OCI-LY7 (cell line): ENCODE measurements around the gene MSANTD7. TPM values are rescaled to one million over a fixed set of nuclear protein-coding genes. Genes with fewer than 3 reads are reported as not detected.

Source experiments
- BruUV-seq: library from RNA; stranded (reverse); fragments of 400-500 nt; replicated peaks from 2 replicates; lab custom pipeline; 2021; lab: Mats Ljungman, UMichigan
- CTCF ChIA-PET: fragments of 300-600 bp; sonication (Branson Sonifier 250); formaldehyde crosslinking; loops from one replicate; lab custom pipeline; 2022; ENCODE audit warnings: antibody characterized with exemption; ENCODE audit not compliant: unreplicated experiment; lab: Charles Lee
- POLR2A ChIA-PET: fragments of 300-600 bp; sonication (Branson Sonifier 250); formaldehyde crosslinking; loops from one replicate; lab custom pipeline; 2022; ENCODE audit warnings: antibody characterized with exemption; lab: Charles Lee
- DNase-seq: peaks from one replicate; pipeline ENCODE4 v3.0.0-alpha.2; 2015; ENCODE audit warnings: low spot score
- H2AFZ ChIP-seq: fragments of 200-600 bp; sonication (generic), shearing (Covaris generic); 2 replicates; pipeline ENCODE4 v1.6.1; 2014; ENCODE audit warnings: mild to moderate bottlenecking, antibody characterized with exemption, low read length, moderate library complexity
- H3K27ac ChIP-seq: fragments of 200-600 bp; sonication (generic); 2 replicates; pipeline ENCODE4 v1.5.1; 2014; ENCODE audit warnings: mixed run types, low read depth, mild to moderate bottlenecking, moderate library complexity, low read length, inconsistent platforms; ENCODE audit not compliant: poor library complexity, severe bottlenecking
- H3K36me3 ChIP-seq: fragments of 200-600 bp; sonication (generic); 2 replicates; pipeline ENCODE4 v1.6.1; 2014; ENCODE audit warnings: mild to moderate bottlenecking, antibody characterized with exemption, low read length, moderate library complexity, mixed read lengths; ENCODE audit not compliant: insufficient read depth
- H3K4me1 ChIP-seq: fragments of 200-600 bp; sonication (generic); 2 replicates; pipeline ENCODE4 v1.5.1; 2014; ENCODE audit warnings: mild to moderate bottlenecking, low read length; ENCODE audit not compliant: insufficient read depth, poor library complexity, severe bottlenecking
- H3K4me2 ChIP-seq: fragments of 200-600 bp; sonication (generic); 2 replicates; pipeline ENCODE4 v1.6.1; 2014; ENCODE audit warnings: mild to moderate bottlenecking, low read length
- H3K4me3 ChIP-seq: fragments of 200-600 bp; sonication (generic); 2 replicates; pipeline ENCODE4 v1.5.1; 2014; ENCODE audit warnings: mild to moderate bottlenecking, low read depth, low read length; ENCODE audit not compliant: poor library complexity, severe bottlenecking
- H3K79me2 ChIP-seq: fragments of 200-600 bp; sonication (generic); 2 replicates; pipeline ENCODE4 v1.6.1; 2016; ENCODE audit warnings: low read depth, mild to moderate bottlenecking, low read length, moderate library complexity, mixed read lengths; ENCODE audit not compliant: insufficient read depth
- H3K9me2 ChIP-seq: fragments of 200-600 bp; sonication (generic); 2 replicates; pipeline ENCODE4 v1.6.1; 2016; ENCODE audit warnings: mild to moderate bottlenecking, low read length, mixed read lengths; ENCODE audit not compliant: insufficient read depth
- H3K9me3 ChIP-seq: fragments of 200-600 bp; sonication (generic); 2 replicates; pipeline ENCODE4 v1.6.1; 2014; ENCODE audit warnings: mild to moderate bottlenecking, mixed run types, low read length, mixed read lengths
- H4K20me1 ChIP-seq: fragments of 200-600 bp; sonication (generic); 2 replicates; pipeline ENCODE4 v1.6.1; 2014; ENCODE audit warnings: mild to moderate bottlenecking, antibody characterized with exemption, low read length, moderate library complexity, mixed read lengths; ENCODE audit not compliant: insufficient read depth
- CTCF ChIP-seq: fragments of 200-600 bp; sonication (generic); conservative IDR thresholded peaks from 2 replicates; pipeline ENCODE4 v1.5.1; 2014; ENCODE audit warnings: mild to moderate bottlenecking, antibody characterized with exemption, low read length, moderate library complexity, mixed read lengths
- EZH2phosphoT487 ChIP-seq: fragments of 200-600 bp; sonication (generic); IDR thresholded peaks from 2 replicates; pipeline ENCODE4 v1.6.1; 2018; ENCODE audit warnings: low read depth, borderline replicate concordance, mild to moderate bottlenecking, mixed run types, antibody characterized with exemption, low read length, moderate library complexity, mixed read lengths
- intact Hi-C: fragments of 100-400 bp; cut with micrococcal nuclease; formaldehyde crosslinking; loops from one replicate; pipeline ENCODE4 v1.10.0; 2022; ENCODE audit not compliant: unreplicated experiment
- total RNA-seq, 2 experiments: library from RNA; depleted of rRNA in 1 of 2; stranded (reverse); fragments of >200 nt in 1 of 2; shearing (Covaris generic) in 1 of 2; gene quantifications; 2 replicates each; pipeline ENCODE4 v1.2.3, GENCODE V29; 2014 to 2022

Gene MSANTD7
- total RNA-seq, 2 experiments from 2014 or later, result 26.5 to 29.5 TPM

DNA sequence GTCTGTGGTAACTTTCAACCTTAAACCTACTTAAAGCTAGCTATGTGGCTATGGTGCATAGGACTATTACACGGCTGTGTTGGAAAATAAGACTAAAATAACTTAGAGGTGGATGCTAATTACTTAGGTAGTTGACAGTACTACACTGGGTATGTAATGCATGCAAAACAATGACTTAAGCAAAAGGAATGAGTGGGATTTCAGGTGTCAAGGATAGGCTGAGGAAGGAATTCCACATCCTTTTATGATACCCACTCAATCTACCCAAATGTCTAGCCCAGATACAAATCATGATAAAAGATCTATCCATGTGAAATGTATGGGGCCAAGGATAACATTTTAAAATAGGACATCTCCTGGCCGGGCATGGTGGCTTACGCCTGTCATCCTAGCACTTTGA lies 14.1 kb upstream of the MSANTD7 start:
- intact Hi-C loops, result loop anchor here (1.0 to 2.0 kb wide), 4 partner anchors 165 to 325 kb away; no protein-coding TSS in a partner anchor
- H2AFZ ChIP-seq, result no peak overlapping the region
- no TSS peak for BruUV-seq
- H3K9me2 ChIP-seq, result no peaks in the 10 kb centered on the region
- H3K4me3 ChIP-seq, result no peak overlapping the region
- CTCF ChIA-PET, result interaction anchor here (0.8 to 1.0 kb wide), 2 partner anchors 33 to 286 kb away, joined by 3 read pairs; no protein-coding TSS in a partner anchor
- no peaks in the 10 kb centered on the region for H3K9me3 ChIP-seq
- H3K4me2 ChIP-seq, result no peak overlapping the region
- H3K27ac ChIP-seq, result no peak overlapping the region
- POLR2A ChIA-PET, result interaction anchor here (0.9 kb wide), 1 partner anchor 10 kb away, joined by 3 read pairs; no protein-coding TSS in a partner anchor
- no peaks in the 10 kb centered on the region for H3K79me2 ChIP-seq
- no peaks in the 10 kb centered on the region for H4K20me1 ChIP-seq
- peaks cover 28% of the 10 kb centered on the region for H3K4me1 ChIP-seq
- DNase-seq, result no peak
- TF ChIP-seq EZH2phosphoT487 (no peak), CTCF (no peak)
- no peaks in the 10 kb centered on the region for H3K36me3 ChIP-seq

DNA sequence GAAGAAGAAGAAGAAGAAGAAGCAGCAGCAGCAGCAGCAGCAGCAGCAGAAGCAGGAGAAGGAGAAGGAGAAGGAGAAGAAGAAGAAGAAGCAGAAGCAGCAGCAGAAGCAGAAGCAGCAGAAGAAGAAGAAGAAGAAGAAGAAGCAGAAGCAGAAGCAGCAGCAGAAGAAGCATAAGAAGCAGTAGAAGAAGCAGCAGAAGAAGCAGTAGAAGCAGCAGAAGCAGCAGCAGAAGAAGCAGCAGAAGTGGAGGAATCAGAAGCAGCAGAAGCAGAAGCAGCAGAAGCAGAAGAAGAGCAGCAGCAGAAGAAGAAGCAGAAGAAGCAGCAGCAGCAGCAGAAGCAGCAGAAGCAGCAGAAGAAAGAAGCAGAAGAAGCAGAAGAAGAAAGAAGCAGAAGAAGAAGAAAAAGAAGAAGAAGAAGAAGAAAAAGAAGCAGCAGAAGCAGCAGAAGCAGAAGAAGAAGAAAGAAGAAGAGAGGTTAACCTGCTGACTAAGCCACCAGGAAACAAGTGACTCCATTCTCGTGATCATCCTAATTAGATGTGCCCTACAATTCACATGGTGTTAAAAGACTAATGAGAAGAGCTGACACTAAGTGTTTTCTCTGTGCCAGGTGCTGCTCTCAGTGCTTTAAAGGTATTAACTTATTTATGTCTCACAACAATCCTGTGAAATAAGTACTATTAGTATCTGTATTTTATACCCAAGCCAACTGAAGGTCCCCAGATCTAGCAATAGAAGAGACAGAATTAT lies 11.9 kb upstream of the MSANTD7 start:
- CTCF ChIA-PET, result no interaction called here
- H2AFZ ChIP-seq, result peak overlapping the region; percentile 53; the same call in 1 of the 2 replicates

More for the DNA sequence above, 11.9 kb upstream of the MSANTD7 start:
- DNase-seq, result no peak
- H3K4me3 ChIP-seq, result no peak overlapping the region
- BruUV-seq, result no TSS peak
- intact Hi-C loops, result no loop called here
- no peaks in the 10 kb centered on the region for H3K9me3 ChIP-seq
- no peaks in the 10 kb centered on the region for H4K20me1 ChIP-seq
- peaks cover 19% of the 10 kb centered on the region for H3K4me1 ChIP-seq
- TF ChIP-seq CTCF (no peak), EZH2phosphoT487 (no peak)
- H3K36me3 ChIP-seq, result no peaks in the 10 kb centered on the region
- no peaks in the 10 kb centered on the region for H3K9me2 ChIP-seq
- POLR2A ChIA-PET, result interaction anchor here (0.6 to 1.1 kb wide), 4 partner anchors 11 to 299 kb away, joined by 3 to 6 read pairs (median 4); partner anchors contain the start of genes CDNF, HSPA14 and MSANTD7
- no peaks in the 10 kb centered on the region for H3K79me2 ChIP-seq
- no peak overlapping the region for H3K27ac ChIP-seq
- H3K4me2 ChIP-seq, result no peak overlapping the region
